IPS-15b (cell line): ENCODE results near the gene CCT4.

Source experiments
- H3K27me3 ChIP-seq: one replicate; pipeline ENCODE4 v1.6.1; 2013; ENCODE audit warnings: low read length; ENCODE audit not compliant: control insufficient read depth, insufficient read depth
- H3K36me3 ChIP-seq: one replicate; pipeline ENCODE4 v1.6.1; 2013; ENCODE audit warnings: low read length; ENCODE audit not compliant: control insufficient read depth, insufficient read depth
- H3K4me1 ChIP-seq: one replicate; pipeline ENCODE4 v1.6.1; 2013; ENCODE audit warnings: mild to moderate bottlenecking, low read length; ENCODE audit not compliant: control insufficient read depth, insufficient read depth
- H3K4me3 ChIP-seq: one replicate; pipeline ENCODE4 v1.5.1; 2013; ENCODE audit warnings: low read depth, low read length
- H3K9ac ChIP-seq: one replicate; pipeline ENCODE4 v1.6.1; 2013; ENCODE audit warnings: low read depth, mild to moderate bottlenecking, low read length
- H3K9me3 ChIP-seq: one replicate; pipeline ENCODE4 v1.6.1; 2013; ENCODE audit warnings: mild to moderate bottlenecking, low read length; ENCODE audit not compliant: control insufficient read depth, insufficient read depth

The CCT4 gene

DNA sequence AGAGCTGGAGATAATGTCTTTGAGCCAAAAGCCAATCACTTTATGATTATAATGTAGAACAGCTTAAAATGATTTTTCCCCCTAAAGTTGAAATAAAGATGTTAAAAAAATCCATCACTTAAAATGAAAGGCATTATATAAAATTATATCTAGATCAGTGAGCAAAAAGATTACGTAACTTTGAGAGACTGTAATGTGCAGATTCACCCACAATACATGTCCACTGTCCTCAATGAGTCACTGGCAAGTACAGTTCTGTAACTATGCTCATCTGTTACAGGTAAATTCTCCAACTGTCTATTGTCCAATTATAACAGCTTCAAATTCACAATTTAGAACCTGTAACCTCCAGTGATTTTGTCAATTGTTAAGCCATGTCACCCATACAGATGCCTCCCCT, 53.6 kb downstream of the CCT4 start:
- Histone ChIP-seq H3K9me3 (no peaks in the 10 kb centered on the region), H3K4me3 (no peak overlapping the region), H3K9ac (no peak overlapping the region), H3K36me3 (no peaks in the 10 kb centered on the region), H3K4me1 (no peaks in the 10 kb centered on the region), H3K27me3 (no peaks in the 10 kb centered on the region)

DNA sequence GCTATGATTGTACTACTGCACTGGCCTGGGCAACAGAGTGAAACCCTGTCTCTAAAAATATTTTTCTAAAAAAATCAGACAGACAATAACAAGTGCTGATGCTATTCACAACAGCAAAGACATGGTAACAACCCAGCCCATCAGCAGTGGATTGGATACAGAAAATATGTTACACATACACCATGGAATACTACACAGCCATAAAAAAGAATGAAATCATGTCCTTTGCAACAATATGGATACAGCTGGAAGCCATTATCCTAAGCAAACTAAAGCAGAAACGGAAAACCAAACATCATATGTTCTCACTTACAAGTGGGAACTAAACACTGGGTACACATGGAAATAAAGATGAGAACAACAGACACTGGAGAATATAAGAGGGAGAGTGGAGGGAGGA, 54.5 kb downstream of the CCT4 start:
- Histone ChIP-seq H3K27me3 (no peaks in the 10 kb centered on the region), H3K9me3 (no peaks in the 10 kb centered on the region), H3K4me3 (no peak overlapping the region), H3K36me3 (no peaks in the 10 kb centered on the region), H3K9ac (no peak overlapping the region), H3K4me1 (no peaks in the 10 kb centered on the region)

DNA sequence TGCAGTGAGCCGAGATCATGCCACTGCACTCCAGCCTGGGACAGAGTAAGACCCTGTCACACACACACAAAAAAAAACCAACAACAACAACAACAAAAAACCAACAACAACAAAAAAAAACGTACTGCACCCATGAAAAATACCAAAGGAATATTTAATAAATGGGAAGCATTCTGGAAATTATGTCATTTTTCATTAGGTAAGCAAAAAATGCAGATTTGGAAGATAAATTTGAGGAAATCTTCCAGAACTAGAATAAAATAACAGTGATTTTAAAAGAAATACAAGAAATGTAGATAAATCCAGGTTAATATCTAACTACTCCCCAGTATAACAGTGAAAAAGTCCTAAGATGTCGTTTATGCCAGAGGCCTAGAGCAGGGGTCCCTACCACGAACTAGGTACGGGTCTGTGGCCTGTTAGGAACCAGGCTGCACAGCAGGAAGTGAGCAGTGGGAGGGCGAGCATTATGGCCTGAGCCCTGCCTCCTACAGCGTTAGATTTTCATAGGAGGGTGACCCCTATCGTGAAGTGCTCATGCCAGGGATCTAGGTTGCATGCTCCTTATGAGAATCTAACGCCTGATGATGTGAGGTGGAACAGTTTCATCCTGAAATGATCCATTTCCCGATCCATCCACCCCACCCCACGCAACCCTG, 56.1 kb downstream of the CCT4 start:
- Histone ChIP-seq H3K4me1 (no peaks in the 10 kb centered on the region), H3K9ac (no peak overlapping the region), H3K9me3 (no peaks in the 10 kb centered on the region)

DNA sequence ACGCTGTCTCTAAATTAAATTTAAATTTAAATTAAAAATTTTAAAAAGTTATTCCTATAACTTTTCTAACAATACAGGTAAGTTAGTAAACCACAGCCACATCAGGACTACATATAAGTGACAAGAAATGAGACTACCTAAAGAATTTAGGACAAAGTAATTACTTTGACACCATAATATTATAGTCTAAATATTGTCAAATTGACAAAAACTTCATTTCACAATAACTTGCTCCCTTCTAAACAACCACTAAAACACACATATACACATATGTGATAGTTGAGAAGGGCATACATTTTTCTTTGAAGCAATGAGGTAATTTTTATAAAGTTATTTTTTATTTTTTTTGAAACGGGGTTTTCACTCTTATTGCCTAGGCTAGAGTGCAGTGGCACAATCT, 66.2 kb downstream of the CCT4 start:
- Histone ChIP-seq H3K4me3 (no peak overlapping the region), H3K27me3 (no peaks in the 10 kb centered on the region)

More for the DNA sequence above, 56.1 kb downstream of the CCT4 start:
- no peaks in the 10 kb centered on the region for H3K36me3 ChIP-seq
- no peaks in the 10 kb centered on the region for H3K27me3 ChIP-seq
- H3K4me3 ChIP-seq = no peak overlapping the region

More for the DNA sequence above, 66.2 kb downstream of the CCT4 start:
- H3K9me3 ChIP-seq = no peaks in the 10 kb centered on the region
- no peaks in the 10 kb centered on the region for H3K4me1 ChIP-seq
- no peak overlapping the region for H3K9ac ChIP-seq
- H3K36me3 ChIP-seq = no peaks in the 10 kb centered on the region
